HepG2 (cell line): ENCODE data around the gene STAT6. TPM values are rescaled to one million over a fixed set of nuclear protein-coding genes. Genes with fewer than 3 reads are reported as not detected.
"Not testable (repeated sequence)": the region's sequence is repeated elsewhere in the genome, so short reads cannot be mapped to it uniquely, and the experiment has no call there.

Source experiments
- ATAC-seq: fragments of 200-7000 bp; cut with Tn5 transposase; 3 replicates; pipeline ENCODE4 v1.9.1; 2020; ENCODE audit warnings: mild to moderate bottlenecking, moderate library complexity
- BruUV-seq: library from RNA; stranded (reverse); fragments of 400-500 nt; replicated peaks from 2 replicates; lab custom pipeline; 2021; lab: Mats Ljungman, UMichigan
- CTCF ChIA-PET: fragments of 300-600 bp; formaldehyde crosslinking; extraction: SDS; loops from one replicate; lab custom pipeline; 2021; ENCODE audit warnings: low total read pairs, inconsistent platforms, low intra/inter-chr PET ratio; lab: Yijun Ruan, JAX
- POLR2A ChIA-PET: fragments of 350-600 bp; sonication (Branson Sonifier 250); formaldehyde crosslinking; loops from one replicate; lab custom pipeline; 2020; ENCODE audit warnings: antibody characterized with exemption, inconsistent platforms; lab: Yijun Ruan, JAX
- DNase-seq: peaks from one replicate; pipeline ENCODE4 v3.0.0-alpha.2; 2015; ENCODE audit warnings: low spot score
- FAIRE-seq: peaks from 3 replicates; lab custom pipeline; 2011; peaks lifted over from hg19 to GRCh38; lab: Jason Lieb, UNC
- H2AFZ ChIP-seq: one replicate; pipeline ENCODE4 v1.6.1; 2011; ENCODE audit warnings: low read length, inconsistent platforms
- H3K27ac ChIP-seq: fragments of 300-600 bp; 3 replicates; pipeline ENCODE4 v1.8.0; 2011; ENCODE audit warnings: mixed run types, mild to moderate bottlenecking, mixed read lengths, low read length, inconsistent platforms; ENCODE audit not compliant: insufficient read depth; ENCODE audit errors: extremely low read length
- H3K27me3 ChIP-seq, 2 experiments: fragments of 200-600 bp in 1 of 2; 2 replicates in 1 of 2; 3 replicates in 1 of 2; pipeline versions ENCODE4 v1.6.0 to v1.8.0; 2011; ENCODE audit warnings: low read length in 2 of 2, mild to moderate bottlenecking in 2 of 2, moderate library complexity in 2 of 2, inconsistent platforms in 1 of 2; ENCODE audit not compliant: insufficient read depth in 2 of 2, control insufficient read depth in 1 of 2
- H3K36me3 ChIP-seq, 2 experiments: fragments of 200-600 bp in 1 of 2; replicated peaks in 1 of 2; 2 replicates in 1 of 2; 3 replicates in 1 of 2; pipeline versions ENCODE4 v1.5.1 to v1.8.0; 2011; ENCODE audit warnings: low read length in 2 of 2, inconsistent platforms in 1 of 2; ENCODE audit not compliant: insufficient read depth in 2 of 2, control insufficient read depth in 1 of 2
- H3K4me1 ChIP-seq: 2 replicates; pipeline ENCODE4 v1.5.1; 2012; ENCODE audit warnings: low read length, inconsistent platforms; ENCODE audit not compliant: insufficient read depth
- H3K4me2 ChIP-seq: 2 replicates; pipeline ENCODE4 v1.6.0; 2011; ENCODE audit warnings: low read depth, low read length, inconsistent platforms
- H3K4me3 ChIP-seq, 3 experiments: fragments of 200-600 bp in 1 of 3; sonication (generic), shearing (Covaris generic) in 1 of 3; replicated peaks in 1 of 3; 2 replicates each; pipeline ENCODE4 v1.5.1; 2011 to 2016; ENCODE audit warnings: low read length in 3 of 3, inconsistent platforms in 2 of 3, low read depth in 2 of 3, mild to moderate bottlenecking in 2 of 3, control low read depth in 1 of 3, mixed read lengths in 1 of 3; ENCODE audit not compliant: insufficient read depth in 1 of 3
- H3K79me2 ChIP-seq: one replicate; pipeline ENCODE4 v1.6.1; 2011; ENCODE audit warnings: low read length, inconsistent platforms; ENCODE audit not compliant: insufficient read depth
- H3K9ac ChIP-seq: 2 replicates; pipeline ENCODE4 v1.6.0; 2011; ENCODE audit warnings: mild to moderate bottlenecking, low read depth, low read length, inconsistent platforms; ENCODE audit not compliant: insufficient read depth
- H3K9me3 ChIP-seq: 2 replicates; pipeline ENCODE4 v1.5.1; 2012; ENCODE audit warnings: mild to moderate bottlenecking, low read length
- H4K20me1 ChIP-seq: 2 replicates; pipeline ENCODE4 v1.6.0; 2011; ENCODE audit warnings: inconsistent platforms, mild to moderate bottlenecking, low read length, moderate library complexity; ENCODE audit not compliant: insufficient read depth
- ZNF710 ChIP-seq: sonication (generic); formaldehyde crosslinking; IDR thresholded peaks from 2 replicates; pipeline ENCODE4 v1.5.0; 2020; ENCODE audit warnings: mild to moderate bottlenecking, missing genetic modification reagents, borderline replicate concordance
- WGBS: methylation state at CpG from one replicate; pipeline ENCODE4 v1.1.6; 2017; ENCODE audit warnings: low lambda C conversion rate; 5-methylcytosine and 5-hydroxymethylcytosine counted together
- in situ Hi-C: cut with HindIII; loops from 2 replicates; pipeline ENCODE4 v1.10.0; 2017; ENCODE audit warnings: low pct_unique_long_range_greater_than_20kb; ENCODE audit not compliant: extremely low pct_ligation_motif_present
- intact Hi-C: fragments of 100-400 bp; cut with micrococcal nuclease; formaldehyde crosslinking; loops from one replicate; pipeline ENCODE4 v1.10.0; 2022; ENCODE audit not compliant: unreplicated experiment
- polyA plus RNA-seq, 8 experiments: library from polyadenylated mRNA; depleted of rRNA in 3 of 8; stranded (reverse) in 7 of 8; unstranded in 1 of 8; fragments of >200 nt; fragmentation: Illumina TruSeq in 4 of 8; extraction: Trizol in 4 of 8; gene quantifications; 2 replicates each; pipeline versions ENCODE4 v1.2.1 to v1.2.3, GENCODE V29; 2011 to 2016; ENCODE audit warnings: low read depth in 4 of 8, missing spikeins in 1 of 8, mixed read lengths in 1 of 8; ENCODE audit not compliant: insufficient read depth in 1 of 8
- total RNA-seq, 5 experiments: library from RNA; depleted of rRNA; stranded (reverse); fragments of >200 nt; fragmentation: Illumina TruSeq; extraction: Trizol; gene quantifications; 2 replicates each; pipeline ENCODE4 v1.2.3, GENCODE V29; 2016; ENCODE audit warnings: low read depth in 1 of 5

Gene STAT6
- total and polyA plus RNA-seq, 2 of the 13 experiments (the other 11 are each of a cell fraction or from before 2014, with no cell fraction given): 28.0 to 62.2 TPM

GRCh38 chr12:57055824-57056223 lies 55.3 kb downstream of the STAT6 start (continued):
- TF ChIP-seq ZNF710 (CRISPR knock-in tag): no peak

GRCh38 chr12:57053901-57054300 lies 57.3 kb downstream of the STAT6 start:
- Histone ChIP-seq H3K36me3 (peaks cover 1 to 13% of the 10 kb centered on the region in 2 experiments; a peak in 4 of 5 replicates), H3K4me1 (peaks cover 27% of the 10 kb centered on the region)
- BruUV-seq, CTCF ChIA-PET, H3K4me2 ChIP-seq, H2AFZ ChIP-seq, H3K9me3 ChIP-seq, FAIRE-seq, DNase-seq, POLR2A ChIA-PET, H3K4me3 ChIP-seq, H3K27ac ChIP-seq, H3K79me2 ChIP-seq, ATAC-seq, H4K20me1 ChIP-seq, intact Hi-C loops, H3K27me3 ChIP-seq, H3K9ac ChIP-seq: not testable (repeated sequence)
- WGBS: 94% methylated on average over 4 of the region's 4 CpGs
- in situ Hi-C loops: loop anchor here (5.0 kb wide), 1 partner anchor 47 kb away; the partner anchor contains the start of gene ZBTB39

- H3K9me3 ChIP-seq, H4K20me1 ChIP-seq, H3K27me3 ChIP-seq, BruUV-seq, H3K79me2 ChIP-seq, H3K4me3 ChIP-seq, intact Hi-C loops, H3K4me2 ChIP-seq, H2AFZ ChIP-seq, H3K27ac ChIP-seq, DNase-seq, H3K9ac ChIP-seq, POLR2A ChIA-PET, ATAC-seq, CTCF ChIA-PET, FAIRE-seq: not testable (repeated sequence)
- H3K36me3 ChIP-seq: peaks cover 0 to 11% of the 10 kb centered on the region in 2 experiments; a peak in 3 of 5 replicates
- in situ Hi-C loops: loop anchor here (5.0 kb wide), 1 partner anchor 46 kb away; the partner anchor contains the start of gene ZBTB39
- peaks cover 34% of the 10 kb centered on the region for H3K4me1 ChIP-seq
- WGBS: 99% methylated on average over 4 of the region's 4 CpGs
Observed at GRCh38 chr12:57053146-57053545, 58.0 kb downstream of the STAT6 start.
